Heart right ventricle (tissue), 16 donors: ENCODE data around the gene PLEKHH1. TPM values are rescaled to one million over a fixed set of nuclear protein-coding genes. Genes with fewer than 3 reads are reported as not detected.

Source experiments
- ATAC-seq, 8 donors: fragments of 200-7000 bp; cut with Tn5 transposase; one replicate each; pipeline ENCODE4 v1.9.1; 2020; ENCODE audit warnings: mild to moderate bottlenecking in 8 of 8, moderate library complexity in 8 of 8, moderate number of reproducible peaks in 1 of 8
- DNase-seq, 2 donors: peaks; one replicate each; pipeline ENCODE4 v3.0.0-alpha.2; 2020
- H3K27ac ChIP-seq, 10 donors: fragments of 200-600 bp; sonication (generic) in 2 of 10; one replicate each; pipeline versions ENCODE4 v1.5.0 to v1.8.0; 2020 to 2022; ENCODE audit warnings: mild to moderate bottlenecking in 3 of 10
- H3K27me3 ChIP-seq, 7 donors: fragments of 200-600 bp; one replicate each; pipeline ENCODE4 v1.8.0; 2021 to 2022; ENCODE audit warnings: mild to moderate bottlenecking in 2 of 7
- H3K36me3 ChIP-seq, 9 donors: fragments of 200-600 bp; sonication (generic) in 1 of 9; one replicate each; pipeline versions ENCODE4 v1.5.0 to v1.8.0; 2020 to 2022; ENCODE audit warnings: mild to moderate bottlenecking in 2 of 9
- H3K4me1 ChIP-seq, 9 donors: fragments of 200-600 bp; sonication (generic) in 1 of 9; one replicate each; pipeline versions ENCODE4 v1.5.0 to v1.8.0; 2020 to 2022; ENCODE audit warnings: mild to moderate bottlenecking in 4 of 9
- H3K4me3 ChIP-seq, 10 donors: fragments of 200-600 bp; sonication (generic) in 2 of 10; one replicate each; pipeline versions ENCODE4 v1.5.0 to v1.8.0; 2020 to 2022; ENCODE audit warnings: mild to moderate bottlenecking in 7 of 10, moderate library complexity in 2 of 10
- H3K9me3 ChIP-seq, 11 donors: fragments of 200-600 bp in 10 of 11; sonication (generic) in 2 of 11; one replicate each; pipeline versions ENCODE4 v1.5.0 to v1.8.0; 2013 to 2022; ENCODE audit warnings: mild to moderate bottlenecking in 2 of 11, control low read depth in 1 of 11, moderate library complexity in 1 of 11
- CTCF ChIP-seq, 9 donors: fragments of 200-600 bp; sonication (generic) in 2 of 9; IDR thresholded peaks; one replicate each; pipeline versions ENCODE4 v1.5.0 to v1.8.0; 2021 to 2022; ENCODE audit warnings: antibody characterized with exemption in 9 of 9, mild to moderate bottlenecking in 5 of 9, moderate library complexity in 1 of 9
- WGBS, 2 donors: extraction: QIAGEN DNeasy Blood & Tissue Kit; methylation state at CpG; one replicate each; pipeline ENCODE4 v1.1.7; 2013; ENCODE audit warnings: inconsistent platforms in 1 of 2; 5-methylcytosine and 5-hydroxymethylcytosine counted together
- intact Hi-C, 10 donors: fragments of 100-400 bp; cut with DNase I; formaldehyde crosslinking; loops; one replicate each; pipeline versions ENCODE4 v1.11.1 to v1.14.2; 2022
- polyA plus RNA-seq, 2 donors: library from polyadenylated mRNA; stranded (reverse); fragments of 200-250 nt; gene quantifications; one replicate each; pipeline ENCODE4 v1.2.3, GENCODE V29; 2013
- total RNA-seq, 10 donors: library from RNA; stranded (reverse); fragmentation: NEBNext Ultra II Directional in 3 of 10; extraction: Animal tissue kit (Norgen Biotek cat#: 25700) in 3 of 10; gene quantifications; one replicate each; pipeline versions ENCODE4 v1.2.1 to v1.2.4, GENCODE V29; 2021 to 2023
- donor health status: Arrhythmogenic right ventricular cardiomyopathy.
- donor health status: ischemic (EF 13 %, LVEDD 7.1; RV severe dilation, severe dysfunction).
- donor health status: healthy with polysubstance abuse.
- donor health status: DM: no; HTN: yes; CAD: no.
- donor health status: DM: no; HTN: no; CAD: no.
- donor health status: ischemic (EF 25% LVEDD 6.9; RV normal size, moderate dysfunction).
- donor health status: ischemic (EF 25% LVEDD 5.7; RV mildly dilated, moderate dysfunction).
- donor health status: healthy.
- donor health status: DM: yes; HTN: yes; CAD: no.
- donor health status: Ischemic cardiomyopathy.
- donor health status: ischemic (EF 35%, LVEDD 5.7; RV mildly dilated, moderate dysfunction).
- donor health status: nonischemic (EF 11% LVEDD 7.7; RV severe dilation, severe dysfunction).
- donor health status: DM: yes; HTN: yes; CAD: no.
- donor health status: PGD.
- donor health status: ischemic (EF 29% LVEDD 5.4; RV normal size, mild dysfunction).
- donor health status: nonischemic (EF 23%, LVEDD 6.1; RV moderate dilation, normal function).

PLEKHH1 gene
- total and polyA plus RNA-seq, 12 donors: 1.7 to 14.8 (median 3.7) TPM

GRCh38 chr14:67501670-67502069 lies 31.4 kb upstream of the PLEKHH1 start:
- no peak overlapping the region for H3K4me3 ChIP-seq
- ATAC-seq (no peak), DNase-seq (no peak)
- intact Hi-C loops: loop anchor here in 1 of 10 donors (5.0 kb wide), 1 partner anchor 1621 kb away; no protein-coding TSS in a partner anchor
- H3K4me1 ChIP-seq: no peaks in the 10 kb centered on the region
- WGBS, 2 donors: 73 to 76% methylated on average over 4 of the region's 4 CpGs
- H3K9me3 ChIP-seq: no peaks in the 10 kb centered on the region
- peaks cover 0 to 3% (median 0%) of the 10 kb centered on the region in 7 donors for H3K27me3 ChIP-seq
- no peak for TF ChIP-seq CTCF (IDR thresholded peaks at IDR 0.05)
- no peaks in the 10 kb centered on the region for H3K36me3 ChIP-seq
- no peak overlapping the region for H3K27ac ChIP-seq

- intact Hi-C loops: loop anchor here in 1 of 10 donors (5.0 kb wide), 1 partner anchor 1619 kb away; no protein-coding TSS in a partner anchor
- H3K36me3 ChIP-seq: no peaks in the 10 kb centered on the region
- no peak for ATAC-seq
- H3K9me3 ChIP-seq: no peaks in the 10 kb centered on the region
- H3K27me3 ChIP-seq: peaks cover 0 to 3% (median 0%) of the 10 kb centered on the region in 7 donors
- H3K27ac ChIP-seq: no peak overlapping the region
- no peak for TF ChIP-seq CTCF (IDR thresholded peaks at IDR 0.05)
- 57 to 62% methylated on average over 6 of the region's 6 CpGs for WGBS, 2 donors
- no peaks in the 10 kb centered on the region for H3K4me1 ChIP-seq
- no peak for DNase-seq
- no peak overlapping the region for H3K4me3 ChIP-seq
These were observed 30.2 kb upstream of the PLEKHH1 start for GRCh38 chr14:67502867-67503266.

- intact Hi-C loops: loop anchor here in 1 of 10 donors (5.0 kb wide), 1 partner anchor 1619 kb away; no protein-coding TSS in a partner anchor
- 73 to 79% methylated on average over 7 of the region's 7 CpGs for WGBS, 2 donors
- Histone ChIP-seq H3K4me1 (no peaks in the 10 kb centered on the region), H3K27ac (no peak overlapping the region), H3K9me3 (no peaks in the 10 kb centered on the region), H3K27me3 (peaks cover 0 to 3% (median 0%) of the 10 kb centered on the region in 7 donors), H3K4me3 (no peak overlapping the region), H3K36me3 (no peaks in the 10 kb centered on the region)
- TF ChIP-seq CTCF (IDR thresholded peaks at IDR 0.05): no peak
- DNase-seq (no peak), ATAC-seq (no peak)
These were observed 29.8 kb upstream of the PLEKHH1 start for GRCh38 chr14:67503331-67503730.

GRCh38 chr14:67505254-67505653 lies 27.8 kb upstream of the PLEKHH1 start:
- no peak for TF ChIP-seq CTCF (IDR thresholded peaks at IDR 0.05)
- Histone ChIP-seq H3K4me3 (no peak overlapping the region), H3K27me3 (peaks cover 0 to 3% (median 0%) of the 10 kb centered on the region in 7 donors), H3K9me3 (no peaks in the 10 kb centered on the region), H3K27ac (no peak overlapping the region), H3K36me3 (no peaks in the 10 kb centered on the region), H3K4me1 (no peaks in the 10 kb centered on the region)
- intact Hi-C loops: no loop called here
- WGBS, 2 donors: 64 to 75% methylated on average over 1 of the region's 1 CpG
- ATAC-seq (no peak), DNase-seq (no peak)
